Trophoblast cell (in vitro differentiated cells and primary cell): ENCODE data around the gene BOLA2B.

Experiments used
- DNase-seq, 2 donors: peaks; one replicate each; pipeline ENCODE4 v3.0.0-alpha.2; 2016
- H2AFZ ChIP-seq: 2 replicates; pipeline ENCODE4 v1.6.1; 2013; ENCODE audit warnings: low read length, moderate library complexity, mild to moderate bottlenecking; ENCODE audit not compliant: insufficient read depth, poor library complexity
- H2AK5ac ChIP-seq: 2 replicates; pipeline ENCODE4 v1.6.1; 2013; ENCODE audit warnings: mild to moderate bottlenecking, low read length
- H2BK120ac ChIP-seq: 2 replicates; pipeline ENCODE4 v1.6.1; 2013; ENCODE audit warnings: low read length, mild to moderate bottlenecking, moderate library complexity; ENCODE audit not compliant: insufficient read depth, poor library complexity
- H2BK12ac ChIP-seq: 2 replicates; pipeline ENCODE4 v1.6.1; 2013; ENCODE audit warnings: mild to moderate bottlenecking, low read length, moderate library complexity
- H2BK5ac ChIP-seq: 2 replicates; pipeline ENCODE4 v1.6.1; 2013; ENCODE audit warnings: low read length, low read depth, moderate library complexity, mild to moderate bottlenecking; ENCODE audit not compliant: poor library complexity
- H3K14ac ChIP-seq: 2 replicates; pipeline ENCODE4 v1.6.1; 2013; ENCODE audit warnings: mild to moderate bottlenecking, low read length
- H3K18ac ChIP-seq: 2 replicates; pipeline ENCODE4 v1.6.1; 2013; ENCODE audit warnings: mild to moderate bottlenecking, low read length
- H3K23ac ChIP-seq: 2 replicates; pipeline ENCODE4 v1.6.1; 2013; ENCODE audit warnings: low read length
- H3K27ac ChIP-seq: 2 replicates; pipeline ENCODE4 v1.5.1; 2013; ENCODE audit warnings: low read depth, mild to moderate bottlenecking, inconsistent platforms, low read length, moderate library complexity
- H3K27me3 ChIP-seq: 2 replicates; pipeline ENCODE4 v1.6.1; 2013; ENCODE audit warnings: inconsistent platforms, mild to moderate bottlenecking, low read length, moderate library complexity; ENCODE audit not compliant: insufficient read depth
- H3K36me3 ChIP-seq, 2 experiments: 1 replicate in 1 of 2; 2 replicates in 1 of 2; pipeline ENCODE4 v1.6.1; 2013; ENCODE audit warnings: low read length in 2 of 2, mild to moderate bottlenecking in 2 of 2, moderate library complexity in 1 of 2; ENCODE audit not compliant: insufficient read depth in 2 of 2, control insufficient read depth in 1 of 2
- H3K4ac ChIP-seq: 2 replicates; pipeline ENCODE4 v1.6.1; 2013; ENCODE audit warnings: low read depth, mild to moderate bottlenecking, low read length, moderate library complexity
- H3K4me1 ChIP-seq, 2 experiments: 1 replicate in 1 of 2; 2 replicates in 1 of 2; pipeline ENCODE4 v1.6.1; 2013; ENCODE audit warnings: low read length in 2 of 2, mild to moderate bottlenecking in 2 of 2, moderate library complexity in 1 of 2; ENCODE audit not compliant: insufficient read depth in 2 of 2, control insufficient read depth in 1 of 2
- H3K4me2 ChIP-seq: 2 replicates; pipeline ENCODE4 v1.6.1; 2013; ENCODE audit warnings: inconsistent platforms, mild to moderate bottlenecking, low read length, moderate library complexity
- H3K4me3 ChIP-seq: 2 replicates; pipeline ENCODE4 v1.5.1; 2013; ENCODE audit warnings: mild to moderate bottlenecking, low read depth, low read length, inconsistent platforms
- H3K79me1 ChIP-seq: one replicate; pipeline ENCODE4 v1.6.1; 2013; ENCODE audit warnings: low read length
- H3K79me2 ChIP-seq: 2 replicates; pipeline ENCODE4 v1.6.1; 2013; ENCODE audit warnings: low read length, mild to moderate bottlenecking; ENCODE audit not compliant: control insufficient read depth, insufficient read depth, poor library complexity
- H3K9ac ChIP-seq: 2 replicates; pipeline ENCODE4 v1.6.1; 2013; ENCODE audit warnings: mild to moderate bottlenecking, low read length
- H3K9me3 ChIP-seq: 2 replicates; pipeline ENCODE4 v1.6.1; 2013; ENCODE audit warnings: low read depth, mild to moderate bottlenecking, control low read depth, inconsistent platforms, low read length; ENCODE audit not compliant: insufficient read depth
- H4K12ac ChIP-seq: 2 replicates; pipeline ENCODE4 v1.6.1; 2013; ENCODE audit warnings: low read depth, mild to moderate bottlenecking, low read length, moderate library complexity
- H4K8ac ChIP-seq: 2 replicates; pipeline ENCODE4 v1.6.1; 2013; ENCODE audit warnings: low read depth, mild to moderate bottlenecking, low read length, moderate library complexity
- H4K91ac ChIP-seq: one replicate; pipeline ENCODE4 v1.6.1; 2013; ENCODE audit warnings: low read depth, mild to moderate bottlenecking, low read length, moderate library complexity
- WGBS: extraction: QIAGEN DNeasy Blood & Tissue Kit; methylation state at CpG from one replicate; pipeline ENCODE4 v1.1.7; 2013; ENCODE audit warnings: missing lambda C conversion rate; ENCODE audit not compliant: insufficient read length, insufficient coverage; ENCODE audit errors: extremely low coverage; 5-methylcytosine and 5-hydroxymethylcytosine counted together

BOLA2B gene

DNA sequence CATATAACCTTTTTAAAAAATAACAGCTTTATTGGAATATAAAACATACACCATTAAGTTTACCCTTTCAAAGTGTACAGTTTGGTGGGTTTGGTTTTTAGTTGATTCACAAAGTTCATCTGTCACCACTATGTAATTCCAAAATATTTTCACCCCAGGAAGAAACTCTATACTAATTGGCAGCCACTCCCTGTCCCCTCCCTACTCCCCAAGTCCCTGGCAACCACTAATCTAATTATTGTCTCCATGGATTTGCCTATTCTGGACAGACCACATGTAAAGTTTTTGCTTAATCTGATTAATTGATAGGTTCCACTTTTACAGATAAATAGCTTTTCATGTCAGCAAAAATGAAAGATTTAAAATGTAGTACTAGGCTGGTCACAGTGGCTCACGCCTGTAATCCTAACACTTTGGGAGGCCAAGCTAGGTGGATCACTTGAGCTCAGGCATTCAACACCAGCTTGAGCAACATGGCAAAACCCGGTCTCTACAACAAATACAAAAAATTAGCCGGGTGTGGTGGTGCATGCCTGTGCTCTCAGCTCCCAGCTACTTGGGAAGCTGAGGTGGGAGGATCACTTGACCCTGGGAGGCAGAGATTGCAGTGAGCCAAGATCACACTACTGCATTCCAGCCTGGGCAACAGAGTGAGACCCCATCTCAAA lies 45.5 kb downstream of the BOLA2B start:
- Histone ChIP-seq H2BK5ac (no peak overlapping the region), H2AFZ (no peak overlapping the region), H3K4me2 (no peak overlapping the region), H3K18ac (no peak overlapping the region), H3K4ac (no peak overlapping the region), H3K79me1 (no peaks in the 10 kb centered on the region), H3K9me3 (peaks cover 3% of the 10 kb centered on the region), H3K27me3 (no peaks in the 10 kb centered on the region), H3K23ac (no peak overlapping the region), H2BK120ac (no peak overlapping the region), H3K4me3 (no peak overlapping the region), H2AK5ac (no peak overlapping the region), H4K12ac (no peak overlapping the region), H2BK12ac (no peak overlapping the region), H4K8ac (no peak overlapping the region), H3K4me1 (no peaks in the 10 kb centered on the region), H3K14ac (no peak overlapping the region), H3K36me3 (no peaks in the 10 kb centered on the region), H3K27ac (no peak overlapping the region), H3K79me2 (no peaks in the 10 kb centered on the region), H3K9ac (no peak overlapping the region), H4K91ac (no peak overlapping the region)
- DNase-seq = peak; percentile 75 to 82
- no CpG with 5 or more reads among the region's 3 CpGs for WGBS

DNA sequence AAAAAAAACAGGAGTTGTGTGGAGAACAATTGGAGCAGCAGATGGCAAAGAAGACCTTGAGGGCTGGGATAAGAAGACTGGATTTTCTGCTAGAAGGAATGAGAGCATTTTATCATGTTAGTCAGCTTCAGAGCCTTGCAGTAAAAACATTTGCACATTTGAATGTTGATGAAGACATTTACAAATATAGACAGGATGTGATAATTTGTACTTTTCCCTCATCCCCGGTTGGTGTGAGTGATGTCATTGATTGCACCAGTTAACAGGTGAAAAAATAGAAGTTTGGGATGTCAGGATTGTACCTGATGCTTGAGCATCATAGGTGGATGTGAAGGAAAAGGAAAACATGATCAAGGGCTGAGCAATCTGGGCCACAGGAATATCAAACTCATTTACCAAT lies 47.8 kb downstream of the BOLA2B start:
- no peak overlapping the region for H2AK5ac ChIP-seq
- no peak overlapping the region for H4K8ac ChIP-seq
- no CpG with 5 or more reads among the region's 1 CpG for WGBS
- no peak for DNase-seq
- no peak overlapping the region for H3K4me2 ChIP-seq
- no peak overlapping the region for H3K9ac ChIP-seq
- no peak overlapping the region for H4K12ac ChIP-seq
- no peaks in the 10 kb centered on the region for H3K27me3 ChIP-seq
- H3K79me1 ChIP-seq = no peaks in the 10 kb centered on the region
- H2BK12ac ChIP-seq = no peak overlapping the region
- no peak overlapping the region for H3K23ac ChIP-seq
- no peak overlapping the region for H3K4ac ChIP-seq
- no peak overlapping the region for H3K4me3 ChIP-seq
- no peak overlapping the region for H2BK120ac ChIP-seq
- no peak overlapping the region for H3K27ac ChIP-seq
- no peak overlapping the region for H2BK5ac ChIP-seq
- H2AFZ ChIP-seq = no peak overlapping the region
- no peaks in the 10 kb centered on the region for H3K79me2 ChIP-seq
- no peak overlapping the region for H3K18ac ChIP-seq
- no peaks in the 10 kb centered on the region for H3K4me1 ChIP-seq
- no peak overlapping the region for H3K14ac ChIP-seq
- H3K36me3 ChIP-seq = no peaks in the 10 kb centered on the region
- peaks cover 3% of the 10 kb centered on the region for H3K9me3 ChIP-seq
- H4K91ac ChIP-seq = no peak overlapping the region

DNA sequence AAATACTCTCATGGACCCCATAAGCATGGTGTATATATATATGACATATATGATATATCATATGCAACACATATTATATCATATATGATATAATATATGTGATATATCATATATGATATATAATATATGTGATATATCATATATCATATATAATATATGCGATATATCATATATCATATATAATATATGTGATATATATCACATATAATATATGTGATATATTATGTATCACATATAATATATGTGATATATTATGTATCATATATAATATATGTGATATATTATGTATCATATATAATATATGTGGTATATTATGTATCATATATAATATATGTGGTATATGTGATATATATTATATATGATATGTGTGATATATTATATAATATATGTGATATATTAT lies 48.5 kb downstream of the BOLA2B start:
- no peak for DNase-seq
- Histone ChIP-seq H3K4me2 (no peak overlapping the region), H3K18ac (no peak overlapping the region), H2BK120ac (no peak overlapping the region), H3K4me3 (no peak overlapping the region), H4K8ac (no peak overlapping the region), H2AK5ac (no peak overlapping the region), H3K27me3 (no peaks in the 10 kb centered on the region), H2BK5ac (no peak overlapping the region), H3K23ac (no peak overlapping the region), H2BK12ac (no peak overlapping the region), H3K79me1 (no peaks in the 10 kb centered on the region), H3K9ac (no peak overlapping the region), H2AFZ (no peak overlapping the region), H3K36me3 (no peaks in the 10 kb centered on the region), H4K91ac (no peak overlapping the region), H3K4me1 (no peaks in the 10 kb centered on the region), H4K12ac (no peak overlapping the region), H3K79me2 (no peaks in the 10 kb centered on the region), H3K27ac (no peak overlapping the region), H3K9me3 (peaks cover 3% of the 10 kb centered on the region), H3K14ac (no peak overlapping the region), H3K4ac (no peak overlapping the region)
- WGBS = no CpG with 5 or more reads among the region's 1 CpG

DNA sequence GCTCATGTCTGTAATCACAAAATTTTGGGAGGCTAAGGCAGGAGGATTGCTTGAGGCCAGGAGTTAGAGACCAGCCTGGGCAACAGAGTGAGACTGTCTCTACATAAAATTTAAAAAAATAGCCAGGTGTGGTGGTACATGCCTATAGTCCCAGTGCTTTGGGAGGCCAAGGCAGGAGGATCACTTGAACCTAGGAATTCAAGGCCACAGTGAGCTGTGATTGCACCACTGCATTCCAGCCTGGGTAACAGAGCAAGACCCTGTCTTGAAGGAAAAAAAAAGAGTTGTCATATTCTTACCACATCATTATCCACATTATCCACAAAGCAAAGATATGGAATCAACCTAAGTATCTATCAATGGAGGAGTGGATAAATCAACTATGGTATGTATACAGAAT lies 49.4 kb downstream of the BOLA2B start:
- no peak overlapping the region for H2AK5ac ChIP-seq
- H2AFZ ChIP-seq = no peak overlapping the region
- H4K12ac ChIP-seq = no peak overlapping the region
- H3K9me3 ChIP-seq = peaks cover 3% of the 10 kb centered on the region
- H3K4ac ChIP-seq = no peak overlapping the region
- H3K79me2 ChIP-seq = no peaks in the 10 kb centered on the region
- no peak overlapping the region for H3K23ac ChIP-seq
- H3K4me2 ChIP-seq = no peak overlapping the region
- no peaks in the 10 kb centered on the region for H3K27me3 ChIP-seq
- no peak overlapping the region for H3K9ac ChIP-seq
- no peak overlapping the region for H4K91ac ChIP-seq
- no peak for DNase-seq
- no peak overlapping the region for H2BK5ac ChIP-seq
- H3K4me1 ChIP-seq = no peaks in the 10 kb centered on the region
- H3K4me3 ChIP-seq = no peak overlapping the region
- H3K36me3 ChIP-seq = no peaks in the 10 kb centered on the region
- no peak overlapping the region for H2BK12ac ChIP-seq
- no peak overlapping the region for H3K27ac ChIP-seq
- no peak overlapping the region for H3K18ac ChIP-seq
- no peak overlapping the region for H3K14ac ChIP-seq
- no peaks in the 10 kb centered on the region for H3K79me1 ChIP-seq
- no peak overlapping the region for H4K8ac ChIP-seq
- H2BK120ac ChIP-seq = no peak overlapping the region
